Measurements from ENCODE around the gene MYH10. TPM values are rescaled to one million over a fixed set of nuclear protein-coding genes. Genes with fewer than 3 reads are reported as not detected.

Gene MYH10
- total RNA-seq (2014; rRNA removed; shearing (Covaris generic)), result 95.0 and 96.8 TPM in 2 replicates

GRCh38 chr17:8630227-8630801 is at the start of gene MYH10:
Gene MYH10 (minus strand): TSS chr17:8630725. CDS start chr17:8623246, 7,479 bp downstream.

DNA sequence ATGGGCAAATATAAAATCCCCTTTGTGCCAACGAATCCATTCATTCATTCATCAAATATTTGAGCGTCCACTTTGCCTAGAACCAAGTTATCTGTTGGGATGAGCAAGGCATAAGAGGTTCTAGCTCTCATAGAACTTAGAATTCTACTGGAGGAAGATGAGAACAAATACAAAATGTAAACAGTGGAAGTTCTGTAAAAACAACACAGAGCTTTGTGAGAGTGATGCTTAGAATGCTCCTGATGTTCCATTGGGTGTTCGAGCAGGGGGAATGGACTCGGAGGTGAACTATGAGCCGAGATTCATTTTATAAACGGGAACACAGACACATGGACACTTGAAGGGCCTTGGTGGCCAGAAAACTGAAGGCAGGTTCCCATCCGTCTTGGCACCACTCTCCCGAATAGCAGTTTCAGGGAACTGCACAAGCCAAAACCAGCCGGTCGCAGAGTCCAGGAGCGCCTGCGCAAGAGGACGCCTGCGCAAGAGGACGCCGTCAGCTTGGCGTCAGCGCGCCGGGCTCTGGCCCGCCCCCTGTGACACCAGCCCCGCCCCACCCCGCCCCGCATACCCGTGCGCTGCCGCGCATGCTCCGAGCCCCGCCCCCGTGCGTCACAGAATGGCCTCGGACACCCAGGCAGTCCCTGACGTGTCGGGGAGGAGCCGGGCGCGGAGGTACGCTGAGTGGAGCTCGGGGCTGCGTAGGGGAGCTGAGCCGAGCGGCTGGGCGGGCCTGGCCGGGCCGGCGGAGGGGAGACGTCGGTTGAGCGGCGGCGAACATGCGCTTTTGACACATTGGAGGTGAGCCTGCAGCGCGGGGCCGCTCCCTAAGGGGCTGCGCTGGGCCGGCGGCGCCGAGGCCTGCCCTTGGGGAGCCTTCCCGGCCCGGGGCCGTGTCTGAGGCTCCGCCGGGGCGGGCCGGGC is 195.0 kb downstream of the MYH10 start, which contains the start of gene NDEL1:
Gene NDEL1, plus strand, starts transcription at position 640 of the 924 bp plus-strand sequence. CDS start 8,388 bp downstream, outside the sequence.

Small RNAs within 50 kb of the gene (small RNA-seq; reads per million reads assigned to genes)
- not detected for gene RNU7-43P

Other genes with a start within 250 kb of the MYH10 start
- gene RPL26, start 247.5 kb downstream of the MYH10 start, total RNA-seq (2014; rRNA removed; shearing (Covaris generic)), result 4,990 and 5,406 TPM in 2 replicates
- not detected in 2 replicates for gene RNF222, start 232.9 kb downstream of the MYH10 start, total RNA-seq (2014; rRNA removed; shearing (Covaris generic))
- 60.5 and 74.8 TPM in 2 replicates for gene NDEL1, start 194.8 kb downstream of the MYH10 start, total RNA-seq (2014; rRNA removed; shearing (Covaris generic))
- gene CCDC42, start 114.1 kb upstream of the MYH10 start, total RNA-seq (2014; rRNA removed; shearing (Covaris generic)), result not detected in 2 replicates
- gene SPDYE4, start 127.8 kb upstream of the MYH10 start, total RNA-seq (2014; rRNA removed; shearing (Covaris generic)), result not detected in 2 replicates
- gene MFSD6L, start 168.6 kb upstream of the MYH10 start, total RNA-seq (2014; rRNA removed; shearing (Covaris generic)), result not detected in 2 replicates
- gene PIK3R6, start 236.9 kb upstream of the MYH10 start, total RNA-seq (2014; rRNA removed; shearing (Covaris generic)), result 0.04 TPM in 1 of 2 replicates, not detected in the other